Activated CD8-positive, alpha-beta memory T cell treated with anti-CD3 and anti-CD28 coated beads, Interleukin-2, amount 50 U/mL, for 1 hour (primary cell): ENCODE results near the gene TRMU.

ENCODE experiments used
- DNase-seq: peaks from one replicate; pipeline ENCODE4 v3.0.0-alpha.2; 2020; ENCODE audit errors: extremely low read depth

Gene TRMU

GRCh38 chr22:46336119-46337078 lies 885 bp downstream of the TRMU start:
- no peak for DNase-seq

- no peak for DNase-seq
Measured at GRCh38 chr22:46337870-46338269, 2.4 kb downstream of the TRMU start.

- no peak for DNase-seq
Measured at GRCh38 chr22:46338636-46339035, 3.1 kb downstream of the TRMU start.

- no peak for DNase-seq
Measured at GRCh38 chr22:46339956-46340355, 4.4 kb downstream of the TRMU start.

GRCh38 chr22:46340676-46341075 lies 5.2 kb downstream of the TRMU start:
- DNase-seq = no peak

- no peak for DNase-seq
Measured at GRCh38 chr22:46346680-46347405, 11.3 kb downstream of the TRMU start.

GRCh38 chr22:46347646-46348045 lies 12.1 kb downstream of the TRMU start:
- DNase-seq = no peak

GRCh38 chr22:46348099-46348695 lies 12.7 kb downstream of the TRMU start:
- no peak for DNase-seq

- DNase-seq = no peak
Measured at GRCh38 chr22:46349238-46349637, 13.7 kb downstream of the TRMU start.

GRCh38 chr22:46349681-46350080 lies 14.2 kb downstream of the TRMU start:
- DNase-seq = no peak

GRCh38 chr22:46350121-46350520 lies 14.6 kb downstream of the TRMU start:
- DNase-seq = no peak

- DNase-seq = no peak
Measured at GRCh38 chr22:46350646-46351045, 15.1 kb downstream of the TRMU start.

GRCh38 chr22:46351131-46351735 lies 15.7 kb downstream of the TRMU start:
- no peak for DNase-seq

GRCh38 chr22:46351767-46352166 lies 16.3 kb downstream of the TRMU start:
- DNase-seq = no peak

- DNase-seq = no peak
Measured at GRCh38 chr22:46352276-46352675, 16.8 kb downstream of the TRMU start.

- DNase-seq = no peak
Measured at GRCh38 chr22:46352691-46353386, 17.3 kb downstream of the TRMU start.

GRCh38 chr22:46353483-46354105 lies 18.1 kb downstream of the TRMU start:
- DNase-seq = no peak

GRCh38 chr22:46354176-46354992 lies 18.9 kb downstream of the TRMU start:
- DNase-seq = no peak

- DNase-seq = no peak
Measured at GRCh38 chr22:46354993-46355305, 19.4 kb downstream of the TRMU start.

GRCh38 chr22:46355369-46355995 lies 20.0 kb downstream of the TRMU start:
- peak; percentile 14 for DNase-seq
